Tibial artery (tissue), 4 donors: Measurements from ENCODE around the gene DMRT1.

ENCODE experiments used
- DNase-seq, 2 donors: peaks; one replicate each; pipeline ENCODE4 v3.0.0-alpha.2; 2019
- H3K27ac ChIP-seq, 2 donors: fragments of 200-600 bp; sonication (generic) in 1 of 2; 1 replicate in 1 of 2; 2 replicates in 1 of 2; pipeline ENCODE4 v1.5.1; 2018 to 2019; ENCODE audit warnings: mild to moderate bottlenecking in 1 of 2
- H3K27me3 ChIP-seq, 2 donors: fragments of 200-600 bp; sonication (generic) in 1 of 2; one replicate each; pipeline versions ENCODE4 v1.5.1 to v1.6.0; 2016 to 2019
- H3K36me3 ChIP-seq, 3 donors: fragments of 200-600 bp; sonication (generic) in 2 of 3; one replicate each; pipeline ENCODE4 v1.5.1; 2016 to 2019; ENCODE audit warnings: mild to moderate bottlenecking in 2 of 3
- H3K4me1 ChIP-seq, 4 donors: fragments of 200-600 bp; sonication (generic) in 2 of 4; 1 replicate in 3 of 4; 2 replicates in 1 of 4; pipeline ENCODE4 v1.5.1; 2016 to 2019
- H3K4me3 ChIP-seq, 2 donors: fragments of 200-600 bp; sonication (generic) in 1 of 2; 1 replicate in 1 of 2; 2 replicates in 1 of 2; pipeline ENCODE4 v1.5.1; 2018 to 2019; ENCODE audit warnings: mild to moderate bottlenecking in 2 of 2
- H3K9me3 ChIP-seq, 3 donors: fragments of 200-600 bp; sonication (generic) in 1 of 3; one replicate each; pipeline ENCODE4 v1.5.1; 2016 to 2019
- intact Hi-C: fragments of 100-400 bp; cut with DNase I; formaldehyde crosslinking; loops from one replicate; pipeline ENCODE4 v1.15.0; 2023; ENCODE audit warnings: low total_unique reads
- TF ChIP-seq, protein P1 (sequence below), 2 experiments: fragments of 200-600 bp in 1 of 2; fragments of 450-650 bp in 1 of 2; IDR thresholded peaks; one replicate each; pipeline ENCODE4 v1.5.1; 2017 to 2019; ENCODE audit warnings: antibody characterized with exemption in 2 of 2, mild to moderate bottlenecking in 1 of 2, moderate library complexity in 1 of 2

DMRT1 gene

GRCh38 chr9:875119-875962, 33.8 kb downstream of the DMRT1 start:
- no peak for DNase-seq
- no peak overlapping the region for H3K27ac ChIP-seq
- TF ChIP-seq, protein P1, sequence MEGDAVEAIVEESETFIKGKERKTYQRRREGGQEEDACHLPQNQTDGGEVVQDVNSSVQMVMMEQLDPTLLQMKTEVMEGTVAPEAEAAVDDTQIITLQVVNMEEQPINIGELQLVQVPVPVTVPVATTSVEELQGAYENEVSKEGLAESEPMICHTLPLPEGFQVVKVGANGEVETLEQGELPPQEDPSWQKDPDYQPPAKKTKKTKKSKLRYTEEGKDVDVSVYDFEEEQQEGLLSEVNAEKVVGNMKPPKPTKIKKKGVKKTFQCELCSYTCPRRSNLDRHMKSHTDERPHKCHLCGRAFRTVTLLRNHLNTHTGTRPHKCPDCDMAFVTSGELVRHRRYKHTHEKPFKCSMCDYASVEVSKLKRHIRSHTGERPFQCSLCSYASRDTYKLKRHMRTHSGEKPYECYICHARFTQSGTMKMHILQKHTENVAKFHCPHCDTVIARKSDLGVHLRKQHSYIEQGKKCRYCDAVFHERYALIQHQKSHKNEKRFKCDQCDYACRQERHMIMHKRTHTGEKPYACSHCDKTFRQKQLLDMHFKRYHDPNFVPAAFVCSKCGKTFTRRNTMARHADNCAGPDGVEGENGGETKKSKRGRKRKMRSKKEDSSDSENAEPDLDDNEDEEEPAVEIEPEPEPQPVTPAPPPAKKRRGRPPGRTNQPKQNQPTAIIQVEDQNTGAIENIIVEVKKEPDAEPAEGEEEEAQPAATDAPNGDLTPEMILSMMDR (IDR thresholded peaks at IDR 0.05): no peak
- H3K4me3 ChIP-seq: no peak overlapping the region
- no peaks in the 10 kb centered on the region for H3K4me1 ChIP-seq
- intact Hi-C loops: no loop called here
- H3K9me3 ChIP-seq: no peaks in the 10 kb centered on the region
- peaks cover 0 to 6% of the 10 kb centered on the region in 2 donors for H3K27me3 ChIP-seq
- no peaks in the 10 kb centered on the region for H3K36me3 ChIP-seq

- Histone ChIP-seq H3K4me1 (no peaks in the 10 kb centered on the region), H3K27me3 (peaks cover 0 to 6% of the 10 kb centered on the region in 2 donors), H3K36me3 (no peaks in the 10 kb centered on the region), H3K27ac (no peak overlapping the region), H3K9me3 (no peaks in the 10 kb centered on the region), H3K4me3 (no peak overlapping the region)
- intact Hi-C loops: no loop called here
- no peak for DNase-seq
- TF ChIP-seq, protein P1 (IDR thresholded peaks at IDR 0.05): no peak
Observed at GRCh38 chr9:876425-876824, 34.9 kb downstream of the DMRT1 start.

GRCh38 chr9:878239-878638, 36.7 kb downstream of the DMRT1 start:
- TF ChIP-seq, protein P1 (IDR thresholded peaks at IDR 0.05): no peak
- no peaks in the 10 kb centered on the region for H3K9me3 ChIP-seq
- intact Hi-C loops: no loop called here
- no peaks in the 10 kb centered on the region for H3K4me1 ChIP-seq
- H3K27me3 ChIP-seq: peaks cover 0 to 6% of the 10 kb centered on the region in 2 donors
- no peak for DNase-seq
- H3K4me3 ChIP-seq: no peak overlapping the region
- no peaks in the 10 kb centered on the region for H3K36me3 ChIP-seq
- no peak overlapping the region for H3K27ac ChIP-seq

DNA sequence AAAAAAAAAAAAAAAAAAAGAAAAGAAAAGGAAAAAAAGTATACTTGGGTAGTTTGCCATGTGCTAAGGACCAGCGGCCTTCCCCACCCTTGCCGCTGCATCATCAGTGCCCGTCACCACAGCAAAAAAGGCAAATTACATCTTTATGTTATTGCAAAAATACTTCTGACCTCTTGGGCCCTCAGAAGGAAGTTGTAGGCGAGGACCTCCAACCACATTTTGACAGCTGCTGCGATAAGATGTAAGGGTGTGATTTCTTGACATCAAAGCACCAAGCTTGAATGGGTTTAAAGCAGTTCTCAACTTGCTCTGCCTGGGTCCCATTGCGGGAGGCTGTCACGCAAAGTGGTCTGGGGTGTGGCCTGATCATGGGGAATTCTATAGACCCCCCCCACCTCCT, 39.2 kb downstream of the DMRT1 start:
- no peak overlapping the region for H3K27ac ChIP-seq
- no peak overlapping the region for H3K4me3 ChIP-seq
- DNase-seq: no peak
- H3K4me1 ChIP-seq: no peaks in the 10 kb centered on the region
- no peaks in the 10 kb centered on the region for H3K9me3 ChIP-seq
- H3K36me3 ChIP-seq: no peaks in the 10 kb centered on the region
- peaks cover 0 to 6% of the 10 kb centered on the region in 2 donors for H3K27me3 ChIP-seq
- TF ChIP-seq, protein P1 (IDR thresholded peaks at IDR 0.05): no peak
- intact Hi-C loops: no loop called here

DNA sequence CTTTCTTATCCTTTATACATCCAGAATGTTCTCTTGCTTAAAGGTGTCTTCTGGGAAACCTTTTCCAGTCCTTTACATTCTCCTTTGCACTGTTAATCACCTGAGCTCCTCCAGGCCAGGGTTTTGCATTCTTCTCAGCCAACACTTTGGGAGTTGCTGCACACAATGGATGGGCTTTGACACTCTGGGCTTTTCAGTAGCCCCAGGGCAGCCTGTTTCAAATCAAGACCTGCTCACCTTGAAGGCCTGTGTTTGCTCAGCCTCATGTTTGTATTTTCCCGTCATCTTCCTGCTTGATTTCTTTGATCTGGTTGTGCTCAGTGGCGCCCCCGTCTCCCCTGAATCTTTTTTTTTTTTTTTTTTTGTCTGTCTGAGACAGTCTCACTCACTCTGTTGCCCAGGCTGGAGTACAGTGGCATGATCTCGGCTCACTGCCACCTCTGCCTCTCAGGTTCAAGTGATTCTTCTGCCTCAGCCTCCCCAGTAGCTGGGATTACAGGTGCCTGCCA, 41.0 kb downstream of the DMRT1 start:
- Histone ChIP-seq H3K9me3 (no peaks in the 10 kb centered on the region), H3K4me1 (no peaks in the 10 kb centered on the region), H3K36me3 (no peaks in the 10 kb centered on the region), H3K27ac (no peak overlapping the region), H3K4me3 (no peak overlapping the region), H3K27me3 (peaks cover 0 to 6% of the 10 kb centered on the region in 2 donors)
- intact Hi-C loops: no loop called here
- no peak for DNase-seq
- TF ChIP-seq, protein P1 (IDR thresholded peaks at IDR 0.05): no peak
